ENCODE data around the gene TSTD1.
"Not testable (repeated sequence)": the region's sequence is repeated elsewhere in the genome, so short reads cannot be mapped to it uniquely, and the experiment has no call there.

TSTD1 gene

GRCh38 chr1:161006563-161006962, 32.2 kb downstream of the TSTD1 start:
- no peak for DNase-seq

- DNase-seq = no peak
These were observed 37.2 kb downstream of the TSTD1 start for GRCh38 chr1:161001525-161001924.

- DNase-seq = no peak
These were observed 37.9 kb downstream of the TSTD1 start for GRCh38 chr1:161000736-161001480.

- no peak for DNase-seq
These were observed 39.4 kb downstream of the TSTD1 start for GRCh38 chr1:160999376-160999775.

- no peak for DNase-seq
These were observed 41.3 kb downstream of the TSTD1 start for GRCh38 chr1:160997323-160998038.

- DNase-seq = no peak
These were observed 42.6 kb downstream of the TSTD1 start for GRCh38 chr1:160996178-160996577.

GRCh38 chr1:160993544-160994193, 45.1 kb downstream of the TSTD1 start:
- no peak for DNase-seq

- not testable (repeated sequence) for DNase-seq
These were observed 46.7 kb downstream of the TSTD1 start for GRCh38 chr1:160992036-160992435.
